Heart right ventricle (tissue), 16 donors: ENCODE measurements around the gene ADAMTS2. TPM values are rescaled to one million over a fixed set of nuclear protein-coding genes. Genes with fewer than 3 reads are reported as not detected.

Source experiments
- ATAC-seq, 8 donors: fragments of 200-7000 bp; cut with Tn5 transposase; one replicate each; pipeline ENCODE4 v1.9.1; 2020; ENCODE audit warnings: mild to moderate bottlenecking in 8 of 8, moderate library complexity in 8 of 8, moderate number of reproducible peaks in 1 of 8
- DNase-seq, 2 donors: peaks; one replicate each; pipeline ENCODE4 v3.0.0-alpha.2; 2020
- H3K27ac ChIP-seq, 10 donors: fragments of 200-600 bp; sonication (generic) in 2 of 10; one replicate each; pipeline versions ENCODE4 v1.5.0 to v1.8.0; 2020 to 2022; ENCODE audit warnings: mild to moderate bottlenecking in 3 of 10
- H3K27me3 ChIP-seq, 7 donors: fragments of 200-600 bp; one replicate each; pipeline ENCODE4 v1.8.0; 2021 to 2022; ENCODE audit warnings: mild to moderate bottlenecking in 2 of 7
- H3K36me3 ChIP-seq, 9 donors: fragments of 200-600 bp; sonication (generic) in 1 of 9; one replicate each; pipeline versions ENCODE4 v1.5.0 to v1.8.0; 2020 to 2022; ENCODE audit warnings: mild to moderate bottlenecking in 2 of 9
- H3K4me1 ChIP-seq, 9 donors: fragments of 200-600 bp; sonication (generic) in 1 of 9; one replicate each; pipeline versions ENCODE4 v1.5.0 to v1.8.0; 2020 to 2022; ENCODE audit warnings: mild to moderate bottlenecking in 4 of 9
- H3K4me3 ChIP-seq, 10 donors: fragments of 200-600 bp; sonication (generic) in 2 of 10; one replicate each; pipeline versions ENCODE4 v1.5.0 to v1.8.0; 2020 to 2022; ENCODE audit warnings: mild to moderate bottlenecking in 7 of 10, moderate library complexity in 2 of 10
- H3K9me3 ChIP-seq, 11 donors: fragments of 200-600 bp in 10 of 11; sonication (generic) in 2 of 11; one replicate each; pipeline versions ENCODE4 v1.5.0 to v1.8.0; 2013 to 2022; ENCODE audit warnings: mild to moderate bottlenecking in 2 of 11, control low read depth in 1 of 11, moderate library complexity in 1 of 11
- CTCF ChIP-seq, 9 donors: fragments of 200-600 bp; sonication (generic) in 2 of 9; IDR thresholded peaks; one replicate each; pipeline versions ENCODE4 v1.5.0 to v1.8.0; 2021 to 2022; ENCODE audit warnings: antibody characterized with exemption in 9 of 9, mild to moderate bottlenecking in 5 of 9, moderate library complexity in 1 of 9
- WGBS, 2 donors: extraction: QIAGEN DNeasy Blood & Tissue Kit; methylation state at CpG; one replicate each; pipeline ENCODE4 v1.1.7; 2013; ENCODE audit warnings: inconsistent platforms in 1 of 2; 5-methylcytosine and 5-hydroxymethylcytosine counted together
- intact Hi-C, 10 donors: fragments of 100-400 bp; cut with DNase I; formaldehyde crosslinking; loops; one replicate each; pipeline versions ENCODE4 v1.11.1 to v1.14.2; 2022
- polyA plus RNA-seq, 2 donors: library from polyadenylated mRNA; stranded (reverse); fragments of 200-250 nt; gene quantifications; one replicate each; pipeline ENCODE4 v1.2.3, GENCODE V29; 2013
- total RNA-seq, 10 donors: library from RNA; stranded (reverse); fragmentation: NEBNext Ultra II Directional in 3 of 10; extraction: Animal tissue kit (Norgen Biotek cat#: 25700) in 3 of 10; gene quantifications; one replicate each; pipeline versions ENCODE4 v1.2.1 to v1.2.4, GENCODE V29; 2021 to 2023
- donor health status: Arrhythmogenic right ventricular cardiomyopathy.
- donor health status: ischemic (EF 13 %, LVEDD 7.1; RV severe dilation, severe dysfunction).
- donor health status: healthy with polysubstance abuse.
- donor health status: DM: no; HTN: yes; CAD: no.
- donor health status: DM: no; HTN: no; CAD: no.
- donor health status: ischemic (EF 25% LVEDD 6.9; RV normal size, moderate dysfunction).
- donor health status: ischemic (EF 25% LVEDD 5.7; RV mildly dilated, moderate dysfunction).
- donor health status: healthy.
- donor health status: DM: yes; HTN: yes; CAD: no.
- donor health status: Ischemic cardiomyopathy.
- donor health status: ischemic (EF 35%, LVEDD 5.7; RV mildly dilated, moderate dysfunction).
- donor health status: nonischemic (EF 11% LVEDD 7.7; RV severe dilation, severe dysfunction).
- donor health status: DM: yes; HTN: yes; CAD: no.
- donor health status: PGD.
- donor health status: ischemic (EF 29% LVEDD 5.4; RV normal size, mild dysfunction).
- donor health status: nonischemic (EF 23%, LVEDD 6.1; RV moderate dilation, normal function).

ADAMTS2 gene
- total and polyA plus RNA-seq, 12 donors: 1.7 to 13.5 (median 3.9) TPM

- Histone ChIP-seq H3K4me3 (no peak overlapping the region), H3K4me1 (peaks cover 3 to 25% (median 15%) of the 10 kb centered on the region in 9 donors), H3K27me3 (no peaks in the 10 kb centered on the region), H3K27ac (no peak overlapping the region), H3K36me3 (no peaks in the 10 kb centered on the region), H3K9me3 (peaks cover 0 to 7% (median 0%) of the 10 kb centered on the region in 11 donors)
- WGBS, 2 donors: 96% methylated on average over 8 of the region's 8 CpGs
- DNase-seq (no peak), ATAC-seq (no peak)
- no peak for TF ChIP-seq CTCF (IDR thresholded peaks at IDR 0.05)
- intact Hi-C loops: no loop called here
Observed at GRCh38 chr5:179280095-179280490, 65.2 kb downstream of the ADAMTS2 start.

DNA sequence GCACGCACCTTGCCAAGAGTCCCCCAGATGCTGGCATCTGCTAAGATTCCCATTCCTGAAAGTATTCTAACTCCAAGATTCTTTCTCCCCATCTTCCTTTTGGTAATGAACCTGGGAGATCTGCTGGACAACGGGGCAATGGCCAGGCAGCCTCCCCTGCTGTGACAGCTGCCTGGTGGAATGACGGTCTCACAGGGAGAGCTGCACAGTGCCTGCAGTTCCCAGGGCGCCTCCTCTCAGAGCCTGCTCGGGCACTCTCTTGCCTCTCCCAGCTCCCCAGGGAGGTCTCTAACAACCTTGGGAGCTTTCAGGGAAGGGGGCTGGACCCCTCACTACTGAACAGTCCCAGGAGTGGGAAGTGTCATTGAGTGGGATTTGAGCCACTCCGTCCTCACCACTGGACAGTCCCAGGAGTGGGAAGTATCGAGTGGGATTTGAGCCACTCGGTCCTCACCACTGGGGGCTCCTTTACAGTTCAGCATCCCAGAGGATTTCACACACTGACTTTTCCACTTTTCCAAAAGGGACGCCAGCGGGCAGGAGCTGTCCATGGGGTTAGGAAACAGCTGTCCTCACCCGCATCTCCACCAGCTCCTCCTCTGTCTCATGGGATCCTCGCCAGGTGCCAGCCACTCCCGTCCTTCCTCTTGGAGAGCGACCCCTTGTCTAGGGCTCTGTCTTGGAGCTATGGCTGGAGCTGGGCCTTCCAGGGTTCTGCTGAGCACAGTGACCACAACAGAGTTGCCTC is 65.7 kb downstream of the ADAMTS2 start:
- ATAC-seq (no peak), DNase-seq (no peak)
- intact Hi-C loops: no loop called here
- Histone ChIP-seq H3K36me3 (no peaks in the 10 kb centered on the region), H3K27ac (no peak overlapping the region), H3K4me1 (peaks cover 0 to 23% (median 11%) of the 10 kb centered on the region in 9 donors), H3K4me3 (no peak overlapping the region), H3K27me3 (no peaks in the 10 kb centered on the region), H3K9me3 (peaks cover 0 to 7% (median 0%) of the 10 kb centered on the region in 11 donors)
- 76 to 78% methylated on average over 14 of the region's 14 CpGs for WGBS, 2 donors
- TF ChIP-seq CTCF (IDR thresholded peaks at IDR 0.05): no peak

DNA sequence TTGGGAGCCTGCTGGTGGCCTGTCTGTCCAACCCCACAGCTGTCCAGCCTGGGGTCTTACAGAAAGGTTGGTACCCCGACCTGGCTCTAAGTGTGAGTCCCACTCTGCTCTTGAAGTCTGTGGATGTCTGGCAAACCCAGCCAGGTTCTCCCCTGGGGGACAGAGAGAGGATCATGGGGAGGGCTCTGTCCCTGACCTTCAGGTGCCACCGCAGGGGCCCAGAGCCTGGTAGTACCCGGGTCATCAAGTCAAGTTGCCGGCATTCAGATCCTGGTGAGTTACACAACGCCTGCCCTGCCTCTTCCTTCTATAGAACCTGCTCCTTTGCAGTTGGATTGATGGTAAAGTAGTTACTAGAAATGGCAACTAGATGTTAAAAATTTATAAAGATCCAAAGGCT is 66.7 kb downstream of the ADAMTS2 start:
- Histone ChIP-seq H3K4me1 (peaks cover 0 to 29% (median 10%) of the 10 kb centered on the region in 9 donors), H3K36me3 (no peaks in the 10 kb centered on the region), H3K27me3 (no peaks in the 10 kb centered on the region), H3K4me3 (no peak overlapping the region), H3K9me3 (peaks cover 0 to 7% (median 0%) of the 10 kb centered on the region in 11 donors), H3K27ac (no peak overlapping the region)
- TF ChIP-seq CTCF (IDR thresholded peaks at IDR 0.05): no peak
- no peak for DNase-seq
- WGBS, 2 donors: 59 to 65% methylated on average over 5 of the region's 5 CpGs
- ATAC-seq: no peak
- intact Hi-C loops: no loop called here

- intact Hi-C loops: no loop called here
Observed at GRCh38 chr5:179278119-179278518, 67.1 kb downstream of the ADAMTS2 start.

More at GRCh38 chr5:179278119-179278518, 67.1 kb downstream of the ADAMTS2 start:
- peaks cover 0 to 7% (median 0%) of the 10 kb centered on the region in 11 donors for H3K9me3 ChIP-seq
- H3K36me3 ChIP-seq: no peaks in the 10 kb centered on the region
- no peaks in the 10 kb centered on the region for H3K27me3 ChIP-seq
- no peak overlapping the region for H3K27ac ChIP-seq
- WGBS, 2 donors: 53 to 60% methylated on average over 10 of the region's 10 CpGs
- ATAC-seq (no peak), DNase-seq (no peak)
- H3K4me3 ChIP-seq: no peak overlapping the region
- peaks cover 0 to 34% (median 10%) of the 10 kb centered on the region in 9 donors for H3K4me1 ChIP-seq
- TF ChIP-seq CTCF (IDR thresholded peaks at IDR 0.05): no peak
